ENCODE results near the gene NAA15.
"Not testable (repeated sequence)": the region's sequence is repeated elsewhere in the genome, so short reads cannot be mapped to it uniquely, and the experiment has no call there.

Gene NAA15

DNA sequence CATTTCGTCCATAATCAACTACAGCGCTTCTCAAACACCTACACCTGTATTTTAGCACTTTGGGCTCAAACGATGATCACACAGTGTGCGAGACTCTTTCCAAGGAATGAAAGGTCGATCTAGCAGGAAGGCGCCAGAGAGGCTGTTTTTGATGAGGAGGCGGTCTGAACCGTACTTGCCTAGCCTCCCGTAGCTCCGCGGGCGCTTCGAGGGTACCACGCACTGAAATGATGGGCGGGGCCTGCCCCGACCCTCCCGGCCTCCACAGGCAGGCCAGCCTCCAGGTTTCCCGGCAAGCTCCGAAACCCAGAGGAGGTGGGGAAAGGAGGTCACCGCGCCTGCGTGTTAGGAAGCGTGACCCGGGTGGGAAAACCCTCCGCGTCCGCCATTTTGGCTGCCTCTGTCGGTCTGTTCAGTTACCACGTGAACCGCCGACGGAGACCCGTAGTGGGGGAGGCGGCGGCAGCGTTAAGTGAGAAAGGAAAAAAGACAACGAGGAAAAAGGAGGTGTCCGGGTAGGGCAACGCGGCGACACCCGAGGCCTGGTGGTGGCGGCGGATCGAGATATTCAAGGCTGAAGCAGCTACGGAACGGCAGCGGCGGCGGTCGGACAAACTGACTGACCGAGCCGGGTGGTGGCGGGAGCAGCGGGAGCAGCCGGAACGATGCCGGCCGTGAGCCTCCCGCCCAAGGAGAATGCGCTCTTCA, at the start of gene NAA15:
NAA15 (plus strand) TSS at position 393 of the 708 bp plus-strand sequence; CDS start at position 666, 273 bp downstream.
- TF ChIP-seq, protein P1, sequence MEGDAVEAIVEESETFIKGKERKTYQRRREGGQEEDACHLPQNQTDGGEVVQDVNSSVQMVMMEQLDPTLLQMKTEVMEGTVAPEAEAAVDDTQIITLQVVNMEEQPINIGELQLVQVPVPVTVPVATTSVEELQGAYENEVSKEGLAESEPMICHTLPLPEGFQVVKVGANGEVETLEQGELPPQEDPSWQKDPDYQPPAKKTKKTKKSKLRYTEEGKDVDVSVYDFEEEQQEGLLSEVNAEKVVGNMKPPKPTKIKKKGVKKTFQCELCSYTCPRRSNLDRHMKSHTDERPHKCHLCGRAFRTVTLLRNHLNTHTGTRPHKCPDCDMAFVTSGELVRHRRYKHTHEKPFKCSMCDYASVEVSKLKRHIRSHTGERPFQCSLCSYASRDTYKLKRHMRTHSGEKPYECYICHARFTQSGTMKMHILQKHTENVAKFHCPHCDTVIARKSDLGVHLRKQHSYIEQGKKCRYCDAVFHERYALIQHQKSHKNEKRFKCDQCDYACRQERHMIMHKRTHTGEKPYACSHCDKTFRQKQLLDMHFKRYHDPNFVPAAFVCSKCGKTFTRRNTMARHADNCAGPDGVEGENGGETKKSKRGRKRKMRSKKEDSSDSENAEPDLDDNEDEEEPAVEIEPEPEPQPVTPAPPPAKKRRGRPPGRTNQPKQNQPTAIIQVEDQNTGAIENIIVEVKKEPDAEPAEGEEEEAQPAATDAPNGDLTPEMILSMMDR (IDR thresholded peaks at IDR 0.05; ENCODE audit: low read depth, low read length): no peak
- peak; percentile 66 for TF ChIP-seq POLR2A (IDR thresholded peaks at IDR 0.05; ENCODE audit: extremely low read depth, insufficient read length)
- TF ChIP-seq, protein P2, sequence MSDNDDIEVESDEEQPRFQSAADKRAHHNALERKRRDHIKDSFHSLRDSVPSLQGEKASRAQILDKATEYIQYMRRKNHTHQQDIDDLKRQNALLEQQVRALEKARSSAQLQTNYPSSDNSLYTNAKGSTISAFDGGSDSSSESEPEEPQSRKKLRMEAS (IDR thresholded peaks at IDR 0.05; ENCODE audit: low read depth, low read length): peak; percentile 95
- TF ChIP-seq MYC (IDR thresholded peaks at IDR 0.05; ENCODE audit: low read depth, low read length): peak; percentile 98
- H3K4me3 ChIP-seq (ENCODE audit: low read depth, low read length): peak within 1 kb of the TSS; percentile 91
- DNase-seq (ENCODE audit: low read depth): peak; percentile 99

DNA sequence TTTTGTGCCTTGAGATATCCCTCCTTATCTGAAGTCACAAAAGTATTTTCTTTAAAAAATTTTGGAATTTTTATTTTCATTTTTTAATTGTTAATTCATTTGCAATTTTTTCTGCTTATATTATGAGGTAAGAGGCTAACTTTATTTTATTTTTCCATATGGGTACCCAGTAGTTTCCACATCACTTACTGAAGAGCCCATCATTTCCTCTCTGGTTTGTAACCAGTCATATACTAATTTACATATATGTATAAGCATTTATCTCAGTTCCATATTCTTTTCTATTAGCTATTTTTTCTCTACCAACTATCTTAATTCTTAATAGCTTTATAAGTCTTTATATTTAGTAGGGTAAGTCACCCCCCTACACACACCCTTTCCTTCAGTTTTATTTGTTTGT, 48.3 kb upstream of the NAA15 start:
- DNase-seq (ENCODE audit: low read depth): no peak
- H3K4me3 ChIP-seq (ENCODE audit: low read depth, low read length): no peak overlapping the region
- TF ChIP-seq, protein P1 (IDR thresholded peaks at IDR 0.05; ENCODE audit: low read depth, low read length): no peak
- TF ChIP-seq, protein P2 (IDR thresholded peaks at IDR 0.05; ENCODE audit: low read depth, low read length): no peak
- no peak for TF ChIP-seq MYC (IDR thresholded peaks at IDR 0.05; ENCODE audit: low read depth, low read length)
- no peak for TF ChIP-seq POLR2A (IDR thresholded peaks at IDR 0.05; ENCODE audit: extremely low read depth, insufficient read length)

DNA sequence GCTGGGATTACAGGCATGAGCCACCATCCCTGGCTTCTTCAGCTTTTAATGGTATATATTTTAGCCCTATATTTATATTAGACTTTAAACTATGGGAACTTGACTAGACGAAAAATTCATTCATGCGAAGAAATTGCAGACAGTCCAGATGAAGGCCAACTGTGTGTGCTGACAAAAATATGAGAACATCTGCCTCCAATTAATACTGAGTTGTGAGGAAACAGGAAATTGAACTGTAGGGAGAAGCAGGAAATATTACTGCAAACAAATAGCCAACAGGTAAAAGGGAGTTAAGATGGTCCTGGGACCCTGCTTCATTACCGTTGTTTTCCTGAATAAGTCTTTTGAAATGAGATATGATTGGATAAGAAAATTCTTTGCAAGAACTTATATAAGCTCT, 47.6 kb upstream of the NAA15 start:
- H3K4me3 ChIP-seq (ENCODE audit: low read depth, low read length): no peak overlapping the region
- TF ChIP-seq POLR2A (IDR thresholded peaks at IDR 0.05; ENCODE audit: extremely low read depth, insufficient read length): no peak
- no peak for TF ChIP-seq MYC (IDR thresholded peaks at IDR 0.05; ENCODE audit: low read depth, low read length)
- TF ChIP-seq, protein P1 (IDR thresholded peaks at IDR 0.05; ENCODE audit: low read depth, low read length): no peak
- TF ChIP-seq, protein P2 (IDR thresholded peaks at IDR 0.05; ENCODE audit: low read depth, low read length): no peak
- DNase-seq (ENCODE audit: low read depth): no peak

DNA sequence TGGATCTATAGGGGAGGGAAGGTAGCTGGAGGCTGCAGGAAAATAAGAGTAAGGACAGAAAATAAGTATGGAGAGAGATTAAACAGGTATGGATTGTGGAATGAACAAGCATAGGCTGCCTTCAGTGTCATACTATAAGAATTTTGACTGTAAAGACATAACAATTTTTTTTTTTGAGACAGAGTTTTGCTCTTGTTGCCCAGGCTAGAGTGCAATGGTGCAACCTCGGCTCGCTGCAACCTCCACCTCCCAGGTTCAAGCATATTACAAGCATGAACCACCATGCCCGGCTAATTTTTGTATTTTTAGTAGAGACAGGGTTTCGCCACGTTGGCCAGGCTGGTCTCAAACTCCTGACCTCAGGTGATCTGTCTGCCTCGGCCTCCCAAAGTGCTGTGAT, 45.7 kb upstream of the NAA15 start:
- not testable (repeated sequence) for DNase-seq (ENCODE audit: low read depth); H3K4me3 ChIP-seq (ENCODE audit: low read depth, low read length)

DNA sequence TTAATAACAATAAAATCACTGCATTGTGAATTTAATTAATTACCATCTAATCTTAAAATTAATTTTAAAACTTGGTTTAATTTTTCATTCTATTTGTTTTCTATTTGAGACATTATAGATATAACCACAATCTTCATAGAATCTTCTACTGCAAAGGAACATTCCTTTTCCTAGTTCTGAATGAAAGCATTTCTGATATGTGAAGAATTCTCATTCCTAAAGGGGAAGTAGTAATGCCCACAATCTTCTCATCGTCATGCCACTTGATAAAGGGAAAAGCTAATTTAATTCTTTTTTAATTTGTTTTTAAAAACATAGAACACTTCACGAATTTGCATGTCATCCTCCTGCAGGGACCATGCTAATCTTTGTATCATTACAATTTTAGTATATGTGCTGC, 45.0 kb upstream of the NAA15 start:
- TF ChIP-seq POLR2A (IDR thresholded peaks at IDR 0.05; ENCODE audit: extremely low read depth, insufficient read length) (no peak), MYC (IDR thresholded peaks at IDR 0.05; ENCODE audit: low read depth, low read length) (no peak)
- TF ChIP-seq, protein P2 (IDR thresholded peaks at IDR 0.05; ENCODE audit: low read depth, low read length): no peak
- TF ChIP-seq, protein P1 (IDR thresholded peaks at IDR 0.05; ENCODE audit: low read depth, low read length): no peak

DNA sequence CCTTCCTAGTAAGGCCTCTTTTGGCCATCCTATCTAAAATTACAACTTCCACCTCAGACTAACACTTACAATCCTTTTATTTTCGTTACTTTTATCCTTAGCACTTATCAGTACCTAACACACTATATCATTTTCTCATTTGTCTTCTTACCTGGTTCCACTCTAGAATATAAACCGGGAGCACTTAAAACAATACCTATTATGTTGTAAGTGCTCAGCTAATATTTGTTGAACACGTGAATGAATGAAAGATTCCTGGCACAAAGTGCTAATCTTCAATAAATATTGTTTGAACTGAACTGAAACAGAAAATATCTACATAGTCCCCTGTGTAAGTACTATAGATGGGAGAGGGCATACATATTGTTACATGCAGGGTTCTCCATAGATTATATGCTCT, 35.7 kb upstream of the NAA15 start:
- no peak overlapping the region for H3K4me3 ChIP-seq (ENCODE audit: low read depth, low read length)
- DNase-seq (ENCODE audit: low read depth): no peak
- TF ChIP-seq MYC (IDR thresholded peaks at IDR 0.05; ENCODE audit: low read depth, low read length): no peak
- no peak for TF ChIP-seq POLR2A (IDR thresholded peaks at IDR 0.05; ENCODE audit: extremely low read depth, insufficient read length)
- TF ChIP-seq, protein P1 (IDR thresholded peaks at IDR 0.05; ENCODE audit: low read depth, low read length): no peak
- TF ChIP-seq, protein P2 (IDR thresholded peaks at IDR 0.05; ENCODE audit: low read depth, low read length): no peak

More for the DNA sequence above, 45.0 kb upstream of the NAA15 start:
- DNase-seq (ENCODE audit: low read depth): no peak
- no peak overlapping the region for H3K4me3 ChIP-seq (ENCODE audit: low read depth, low read length)
